KMS-11 (cell line): ENCODE data around the gene C1orf53.
"Not testable (repeated sequence)": the region's sequence is repeated elsewhere in the genome, so short reads cannot be mapped to it uniquely, and the experiment has no call there.

Experiments used
- H2AFZ ChIP-seq: fragments of 200-600 bp; sonication (generic); 2 replicates; pipeline ENCODE4 v1.6.1; 2016; ENCODE audit warnings: antibody characterized with exemption, mixed run types, low read depth
- H3K27ac ChIP-seq: fragments of 200-600 bp; sonication (generic); 2 replicates; pipeline ENCODE4 v1.6.1; 2016; ENCODE audit warnings: mild to moderate bottlenecking, mixed run types
- H3K27me3 ChIP-seq: fragments of 200-600 bp; sonication (generic); 2 replicates; pipeline ENCODE4 v1.6.1; 2017; ENCODE audit warnings: mild to moderate bottlenecking, low read depth, mixed run types, moderate library complexity; ENCODE audit not compliant: insufficient read depth
- H3K36me3 ChIP-seq: fragments of 200-600 bp; sonication (generic); 2 replicates; pipeline ENCODE4 v1.6.1; 2017; ENCODE audit warnings: mild to moderate bottlenecking, mixed run types; ENCODE audit not compliant: insufficient read depth
- H3K4me1 ChIP-seq: fragments of 200-600 bp; sonication (generic); 2 replicates; pipeline ENCODE4 v1.6.1; 2016; ENCODE audit warnings: mild to moderate bottlenecking, low read depth, mixed run types; ENCODE audit not compliant: poor library complexity, severe bottlenecking
- H3K4me2 ChIP-seq: fragments of 200-600 bp; sonication (generic); 2 replicates; pipeline ENCODE4 v1.7.0; 2016; ENCODE audit warnings: mild to moderate bottlenecking, mixed run types
- H3K4me3 ChIP-seq: fragments of 200-600 bp; sonication (generic); IDR thresholded peaks from 2 replicates; pipeline ENCODE4 v1.6.1; 2017; ENCODE audit warnings: low read depth, low read length, mixed read lengths; ENCODE audit not compliant: insufficient read depth
- H3K79me2 ChIP-seq: fragments of 200-600 bp; sonication (generic); 2 replicates; pipeline ENCODE4 v1.6.1; 2016; ENCODE audit warnings: low read depth, mixed run types; ENCODE audit not compliant: insufficient read depth
- H3K9ac ChIP-seq: fragments of 200-600 bp; sonication (generic); 2 replicates; pipeline ENCODE4 v1.6.1; 2016; ENCODE audit warnings: mild to moderate bottlenecking, mixed run types
- H4K20me1 ChIP-seq: fragments of 200-600 bp; sonication (generic); 2 replicates; pipeline ENCODE4 v1.6.1; 2016; ENCODE audit warnings: mild to moderate bottlenecking, mixed run types; ENCODE audit not compliant: insufficient read depth
- CTCF ChIP-seq: fragments of 200-600 bp; sonication (generic); conservative IDR thresholded peaks from 2 replicates; pipeline ENCODE4 v1.6.1; 2017; ENCODE audit warnings: low read depth, mild to moderate bottlenecking, antibody characterized with exemption, low read length, moderate library complexity, mixed read lengths

C1orf53 gene

GRCh38 chr1:197937892-197938291, 35.5 kb downstream of the C1orf53 start:
- Histone ChIP-seq H3K4me2 (no peak overlapping the region), H3K27me3 (no peaks in the 10 kb centered on the region), H3K4me3 (no peak overlapping the region), H3K9ac (no peak overlapping the region), H3K79me2 (no peaks in the 10 kb centered on the region), H3K4me1 (peaks cover 7% of the 10 kb centered on the region), H4K20me1 (no peaks in the 10 kb centered on the region), H3K27ac (no peak overlapping the region), H3K36me3 (no peaks in the 10 kb centered on the region), H2AFZ (no peak overlapping the region)
- TF ChIP-seq CTCF, result no peak

- not testable (repeated sequence) for H3K4me2 ChIP-seq, H3K4me1 ChIP-seq, H4K20me1 ChIP-seq, H3K27ac ChIP-seq, H3K9ac ChIP-seq, H3K79me2 ChIP-seq, H3K27me3 ChIP-seq, H3K4me3 ChIP-seq, H2AFZ ChIP-seq, H3K36me3 ChIP-seq
These were observed 36.9 kb downstream of the C1orf53 start for GRCh38 chr1:197939159-197939980.

DNA sequence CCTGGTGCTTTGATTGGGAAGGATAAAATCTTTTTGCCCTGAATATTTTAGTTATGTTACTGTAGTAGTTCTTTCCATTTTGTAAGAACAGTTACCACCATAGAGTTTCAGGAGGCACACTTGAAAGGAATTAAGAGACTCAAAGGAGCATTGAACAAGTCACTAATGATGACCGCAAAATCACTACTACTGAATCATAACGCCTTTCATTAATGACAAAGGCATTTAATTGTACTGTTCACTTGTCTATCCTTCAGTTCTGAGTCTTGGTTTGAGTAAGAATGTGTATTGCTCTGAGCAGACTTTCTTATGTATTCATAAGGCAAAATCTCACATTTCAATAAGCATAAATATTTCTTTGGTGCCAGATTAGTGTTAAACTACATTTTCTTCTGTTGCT, 39.6 kb downstream of the C1orf53 start:
- no peak overlapping the region for H3K4me2 ChIP-seq
- no peak overlapping the region for H3K9ac ChIP-seq
- H2AFZ ChIP-seq, result no peak overlapping the region
- no peak overlapping the region for H3K4me3 ChIP-seq
- H3K27me3 ChIP-seq, result no peaks in the 10 kb centered on the region
- H3K4me1 ChIP-seq, result peaks cover 7% of the 10 kb centered on the region
- no peak overlapping the region for H3K27ac ChIP-seq
- H3K79me2 ChIP-seq, result no peaks in the 10 kb centered on the region
- H3K36me3 ChIP-seq, result no peaks in the 10 kb centered on the region
- TF ChIP-seq CTCF, result no peak
- H4K20me1 ChIP-seq, result no peaks in the 10 kb centered on the region

DNA sequence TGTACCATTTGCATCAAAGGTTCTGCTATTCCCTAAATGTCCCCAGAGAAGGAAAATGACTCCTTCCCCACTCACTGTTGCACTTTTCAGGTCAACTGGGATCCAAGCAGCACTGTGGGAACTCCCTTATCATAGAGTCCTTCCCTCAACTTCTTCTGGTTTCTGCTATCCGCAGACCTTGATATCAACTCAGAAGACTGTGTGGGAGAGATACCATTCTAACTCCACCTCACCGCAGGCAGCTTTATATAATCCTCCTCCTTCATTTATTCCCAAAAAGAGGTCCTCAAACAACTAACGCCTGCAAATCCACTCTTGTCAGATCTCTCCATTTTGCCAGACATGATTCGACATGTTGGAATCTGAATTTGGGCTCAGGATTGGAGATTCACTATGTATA, 42.1 kb downstream of the C1orf53 start:
- Histone ChIP-seq H3K27me3 (no peaks in the 10 kb centered on the region), H2AFZ (no peak overlapping the region), H3K79me2 (no peaks in the 10 kb centered on the region), H4K20me1 (no peaks in the 10 kb centered on the region), H3K27ac (no peak overlapping the region), H3K9ac (no peak overlapping the region), H3K4me2 (no peak overlapping the region), H3K36me3 (no peaks in the 10 kb centered on the region), H3K4me3 (no peak overlapping the region), H3K4me1 (no peaks in the 10 kb centered on the region)
- no peak for TF ChIP-seq CTCF
